GM19239 (cell line): Measurements from ENCODE around the gene KBTBD13.

Experiments used
- DNase-seq: peaks from one replicate; pipeline ENCODE4 v3.0.0; 2011; ENCODE audit warnings: low spot score; ENCODE audit not compliant: insufficient read length
- FAIRE-seq: peaks from 2 replicates; lab custom pipeline; 2011; peaks lifted over from hg19 to GRCh38; lab: Jason Lieb, UNC

Gene KBTBD13

DNA sequence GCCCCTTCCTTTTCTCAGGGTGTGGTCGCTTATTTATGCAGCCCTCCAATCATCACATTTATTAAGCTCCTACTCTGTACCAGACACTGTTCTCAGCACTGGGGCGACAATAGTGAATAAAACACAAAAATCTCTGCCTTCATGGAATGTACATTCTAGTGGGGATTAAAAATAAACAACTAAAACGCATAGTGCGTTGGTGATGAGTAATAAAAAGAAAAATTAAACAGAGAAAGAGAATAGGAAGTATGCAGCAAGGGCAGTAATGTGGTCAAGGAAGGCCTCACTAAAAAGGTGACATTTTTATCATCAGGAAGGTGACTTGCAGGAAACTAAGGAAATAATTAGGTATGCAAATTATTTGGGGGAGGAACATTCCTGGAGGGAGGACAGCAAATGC, 26.3 kb upstream of the KBTBD13 start:
- no peak for FAIRE-seq
- DNase-seq: no peak

GRCh38 chr15:65051266-65051665, 25.3 kb upstream of the KBTBD13 start:
- no peak for FAIRE-seq
- DNase-seq: no peak

DNA sequence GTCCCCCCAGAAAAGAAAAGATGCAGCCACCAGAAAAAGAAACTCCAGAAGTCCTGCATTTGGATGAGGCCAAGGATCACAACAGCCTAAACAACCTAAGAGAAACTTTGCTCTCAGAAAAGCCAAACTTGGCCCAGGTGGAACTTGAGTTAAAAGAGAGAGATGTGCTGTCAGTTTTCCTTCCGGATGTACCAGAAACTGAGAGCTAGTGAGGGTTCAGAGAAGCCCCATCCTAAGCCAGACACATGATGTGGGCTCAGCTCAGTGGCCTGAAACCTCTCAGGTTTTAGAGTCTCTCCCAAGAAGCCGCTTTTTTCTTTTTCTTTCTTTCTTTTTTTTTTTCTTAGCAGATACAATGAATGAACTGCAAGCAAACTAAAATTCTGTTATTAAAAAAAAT, 23.6 kb upstream of the KBTBD13 start:
- FAIRE-seq (no peak), DNase-seq (no peak)

- DNase-seq: peak; percentile 78
- FAIRE-seq: peak; percentile 78
Observed at GRCh38 chr15:65054333-65055200, 22.0 kb upstream of the KBTBD13 start.

DNA sequence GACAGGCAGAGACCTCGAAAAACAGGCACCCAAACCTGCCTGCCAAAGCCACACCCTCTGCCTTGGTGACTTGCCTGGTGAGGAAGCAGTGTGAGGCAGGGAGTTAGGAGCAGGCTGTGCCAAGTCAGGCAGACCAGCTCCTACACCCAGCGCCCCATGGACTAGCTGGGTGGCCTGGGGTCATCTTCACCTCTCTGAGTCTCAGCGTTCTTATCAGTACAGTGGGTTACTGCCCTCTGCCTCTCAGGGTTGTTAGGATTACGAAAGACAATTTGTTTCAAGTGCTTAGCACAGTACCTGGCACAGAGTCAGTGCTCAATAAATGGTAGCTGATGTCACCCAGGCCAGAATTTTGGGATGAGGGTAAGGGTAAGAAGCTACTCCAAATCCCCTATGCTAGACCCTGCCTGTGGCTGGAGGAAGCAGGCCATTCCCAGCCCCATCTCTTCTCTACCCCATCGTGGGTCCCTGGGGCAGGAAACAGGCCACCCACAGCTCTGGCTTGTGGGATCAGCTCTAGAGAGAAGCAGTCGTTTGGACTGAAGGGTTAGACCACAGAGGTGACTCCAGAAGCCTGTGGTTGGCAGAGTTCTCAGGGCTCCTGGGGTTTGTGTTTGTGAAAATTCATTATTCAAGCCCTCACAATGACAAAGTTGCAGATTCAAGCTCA, 21.2 kb upstream of the KBTBD13 start:
- no peak for FAIRE-seq
- no peak for DNase-seq

GRCh38 chr15:65056106-65056505, 20.4 kb upstream of the KBTBD13 start:
- DNase-seq: no peak
- FAIRE-seq: no peak

GRCh38 chr15:65056868-65057548, 19.5 kb upstream of the KBTBD13 start:
- DNase-seq (no peak), FAIRE-seq (no peak)

GRCh38 chr15:65057549-65057940, 19.0 kb upstream of the KBTBD13 start:
- DNase-seq (no peak), FAIRE-seq (no peak)

- DNase-seq (no peak), FAIRE-seq (no peak)
Observed at GRCh38 chr15:65058394-65059368, 17.9 kb upstream of the KBTBD13 start.

DNA sequence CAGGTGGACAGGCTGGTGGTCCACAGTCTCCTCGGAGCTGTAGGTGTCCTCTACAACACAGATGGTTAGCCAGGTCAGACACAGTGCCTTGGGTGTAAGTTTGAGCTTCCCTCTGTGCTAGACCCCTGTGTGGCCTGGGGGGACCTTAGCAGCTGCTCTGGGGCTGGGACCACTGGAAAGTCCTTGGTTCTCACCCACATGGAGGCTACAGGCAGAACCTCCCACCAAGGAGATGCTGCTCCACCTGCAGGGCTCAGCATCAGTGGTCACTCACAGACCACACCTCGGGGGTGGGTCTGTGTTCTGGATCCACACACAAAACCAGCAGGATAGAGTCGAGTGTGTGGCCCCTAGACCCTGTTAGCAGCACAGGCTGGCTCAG, 17.2 kb upstream of the KBTBD13 start:
- DNase-seq (no peak), FAIRE-seq (no peak)

- DNase-seq: no peak
Observed at GRCh38 chr15:65059931-65060596, 16.5 kb upstream of the KBTBD13 start.

DNA sequence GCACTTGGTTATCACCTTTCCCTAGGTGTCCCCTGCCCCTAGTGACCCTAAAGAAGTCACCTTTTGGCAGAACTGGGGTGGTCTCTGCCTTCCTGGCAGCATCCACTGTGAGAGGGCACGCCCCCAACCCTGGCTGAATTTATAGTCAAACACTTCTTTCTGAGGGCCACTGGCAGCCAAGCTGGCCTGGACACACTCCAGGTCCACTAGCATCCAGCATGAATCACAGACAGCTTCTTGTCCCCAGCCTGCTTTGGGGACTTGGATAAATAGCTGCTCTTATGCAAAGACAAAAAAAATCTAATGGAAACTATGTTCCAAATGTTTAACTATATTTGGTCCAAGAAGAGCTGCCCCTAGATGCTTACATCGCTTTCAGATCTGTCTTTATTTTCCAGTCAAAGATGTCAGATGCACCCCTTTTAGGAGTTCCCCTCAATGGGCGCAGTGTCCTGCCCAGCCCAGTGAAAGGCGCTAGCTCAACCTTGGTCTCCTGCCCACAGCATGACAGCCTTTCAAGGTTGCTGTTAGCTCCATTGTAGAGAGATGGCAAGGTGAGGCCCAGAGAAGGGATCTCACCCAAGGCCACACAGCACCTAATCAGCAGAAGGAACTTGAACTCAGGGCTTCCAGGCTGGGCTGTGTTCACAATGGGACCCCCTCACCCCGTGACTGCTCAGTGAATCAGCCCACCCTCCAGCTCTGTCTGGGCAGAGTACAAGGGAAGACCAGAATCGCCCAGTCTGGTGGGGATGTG, 15.7 kb upstream of the KBTBD13 start:
- DNase-seq: no peak
- no peak for FAIRE-seq

More at GRCh38 chr15:65059931-65060596, 16.5 kb upstream of the KBTBD13 start:
- FAIRE-seq: no peak

- no peak for FAIRE-seq
- no peak for DNase-seq
Observed at GRCh38 chr15:65062061-65062460, 14.5 kb upstream of the KBTBD13 start.

- FAIRE-seq: no peak
Observed at GRCh38 chr15:65062726-65063125, 13.8 kb upstream of the KBTBD13 start.

DNA sequence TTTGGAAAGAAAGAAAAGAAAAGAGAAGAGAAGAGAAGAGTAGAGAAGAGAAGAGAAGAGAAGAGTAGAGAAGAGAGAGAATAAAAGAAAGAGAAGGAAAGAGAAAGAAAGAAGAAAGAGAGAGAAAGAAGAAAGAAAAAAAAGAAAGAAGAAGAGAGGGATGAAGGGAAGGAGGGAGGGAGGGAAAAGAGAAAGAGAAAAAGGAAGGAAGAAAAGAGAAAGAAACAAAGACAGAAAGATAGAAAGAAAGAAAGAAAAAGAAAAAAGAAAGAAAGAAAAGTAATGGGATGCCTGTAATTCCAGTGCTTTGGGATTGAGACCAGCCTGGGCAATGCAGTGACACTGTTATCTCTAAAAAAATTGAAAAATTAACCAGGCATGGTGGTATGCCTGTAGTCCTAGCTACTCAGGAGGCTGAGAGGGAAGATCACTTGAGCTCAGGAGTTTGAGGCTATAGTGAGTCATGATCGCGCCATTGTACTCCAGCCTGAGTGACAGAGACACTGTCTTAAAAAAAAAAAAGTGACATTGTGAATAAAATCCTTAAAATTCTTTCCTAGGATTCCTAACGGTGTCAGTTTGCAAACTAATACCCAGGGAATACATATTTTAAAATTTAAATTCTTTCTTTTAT, 10.4 kb upstream of the KBTBD13 start:
- DNase-seq (no peak), FAIRE-seq (no peak)

More at GRCh38 chr15:65062726-65063125, 13.8 kb upstream of the KBTBD13 start:
- DNase-seq: no peak

- FAIRE-seq: no peak
- DNase-seq: no peak
Observed at GRCh38 chr15:65066635-65067316, 9.8 kb upstream of the KBTBD13 start.

DNA sequence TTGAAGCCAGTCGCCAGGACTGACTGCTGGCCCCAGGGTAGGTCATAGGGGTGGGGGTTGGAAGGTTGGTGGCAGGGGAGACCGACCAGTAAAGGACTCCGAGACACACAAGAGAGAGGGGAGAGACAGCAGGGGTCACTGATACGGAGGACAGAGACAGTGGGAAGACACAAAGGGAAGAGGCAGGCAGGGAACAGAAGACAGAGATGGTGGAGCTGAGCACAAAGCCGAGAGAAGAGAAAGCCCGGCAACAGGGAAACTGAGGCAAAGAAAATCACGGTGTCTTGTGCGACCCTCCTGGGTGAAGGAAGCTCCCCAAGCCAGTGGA, 9.3 kb upstream of the KBTBD13 start:
- DNase-seq: no peak
- FAIRE-seq: no peak
